HepG2 (cell line): ENCODE data around the gene RIPPLY2. TPM values are rescaled to one million over a fixed set of nuclear protein-coding genes. Genes with fewer than 3 reads are reported as not detected.

Experiments used
- AHR ChIP-seq: IDR thresholded peaks from 2 replicates; pipeline ENCODE4 v1.6.1; 2018; ENCODE audit warnings: missing genetic modification reagents, missing compliant biosample characterization
- ATF1 ChIP-seq: IDR thresholded peaks from 2 replicates; pipeline ENCODE4 v1.6.1; 2016; ENCODE audit warnings: mild to moderate bottlenecking, control low read depth
- CCDC6 ChIP-seq: sonication (generic); formaldehyde crosslinking; IDR thresholded peaks from 2 replicates; pipeline ENCODE4 v1.8.1; 2022; ENCODE audit warnings: mild to moderate bottlenecking, missing genetic modification reagents, moderate library complexity
- CHD4 ChIP-seq: fragments of 200-600 bp; sonication (generic); IDR thresholded peaks from 2 replicates; pipeline ENCODE4 v1.7.0; 2017; ENCODE audit warnings: mild to moderate bottlenecking, low read length, borderline replicate concordance
- ERF ChIP-seq: IDR thresholded peaks from 2 replicates; pipeline ENCODE4 v1.6.1; 2018; ENCODE audit warnings: missing biosample characterization, missing genetic modification reagents
- GATAD1 ChIP-seq: IDR thresholded peaks from 2 replicates; pipeline ENCODE4 v1.6.1; 2016; ENCODE audit warnings: missing genetic modification reagents, missing compliant biosample characterization
- HDAC2 ChIP-seq: sonication (generic); formaldehyde crosslinking; IDR thresholded peaks from 2 replicates; pipeline ENCODE4 v1.4.0; 2020; ENCODE audit warnings: missing genetic modification reagents
- KAT7 ChIP-seq: IDR thresholded peaks from 2 replicates; pipeline ENCODE4 v1.6.1; 2018; ENCODE audit warnings: borderline replicate concordance, missing compliant biosample characterization
- LCORL ChIP-seq, 2 experiments: fragments of 450-650 bp in 1 of 2; sonication (generic) in 1 of 2; formaldehyde crosslinking in 1 of 2; IDR thresholded peaks; 2 replicates each; pipeline versions ENCODE4 v1.5.0 to v1.6.1; 2017 to 2020; ENCODE audit warnings: antibody characterized with exemption in 1 of 2, missing genetic modification reagents in 1 of 2
- MIER3 ChIP-seq: IDR thresholded peaks from 2 replicates; pipeline ENCODE4 v1.6.1; 2016; ENCODE audit warnings: missing compliant biosample characterization, borderline replicate concordance
- MTF2 ChIP-seq: sonication (generic); formaldehyde crosslinking; IDR thresholded peaks from 2 replicates; pipeline ENCODE4 v1.5.0; 2020; ENCODE audit warnings: missing genetic modification reagents, borderline replicate concordance
- NONO ChIP-seq, 2 experiments: fragments of 450-650 bp in 1 of 2; sonication (generic) in 1 of 2; formaldehyde crosslinking in 1 of 2; IDR thresholded peaks in 1 of 2; conservative IDR thresholded peaks in 1 of 2; 2 replicates each; pipeline versions ENCODE4 v1.6.1 to v1.8.0; 2017 to 2022; ENCODE audit warnings: mild to moderate bottlenecking in 1 of 2, missing genetic modification reagents in 1 of 2, moderate library complexity in 1 of 2
- PHB2 ChIP-seq: fragments of 450-650 bp; IDR thresholded peaks from 2 replicates; pipeline ENCODE4 v1.6.1; 2018; ENCODE audit not compliant: partially characterized antibody
- RXRB ChIP-seq: IDR thresholded peaks from 2 replicates; pipeline ENCODE4 v1.6.1; 2016; ENCODE audit warnings: borderline replicate concordance, missing genetic modification reagents, missing compliant biosample characterization
- SNRNP70 ChIP-seq: fragments of 200-400 bp; formaldehyde crosslinking; IDR thresholded peaks from 2 replicates; pipeline ENCODE4 v1.6.1; 2017; ENCODE audit warnings: mild to moderate bottlenecking, low read depth, low read length, moderate library complexity
- SRSF1 ChIP-seq: fragments of 200-400 bp; formaldehyde crosslinking; optimal IDR thresholded peaks from 2 replicates; pipeline ENCODE3; 2017; ENCODE audit warnings: mild to moderate bottlenecking, low read depth, low read length, moderate library complexity
- ZFP36 ChIP-seq: fragments of 150-350 bp; IDR thresholded peaks from 2 replicates; pipeline ENCODE4 v1.6.1; 2018; ENCODE audit warnings: borderline replicate concordance, low read length, low read depth; ENCODE audit not compliant: partially characterized antibody
- ZNF136 ChIP-seq: sonication (generic); formaldehyde crosslinking; IDR thresholded peaks from 2 replicates; pipeline ENCODE4 v1.8.1; 2022; ENCODE audit warnings: low read depth, mild to moderate bottlenecking, moderate library complexity, missing genetic modification reagents
- ZNF317 ChIP-seq: sonication (generic); formaldehyde crosslinking; IDR thresholded peaks from 2 replicates; pipeline ENCODE4 v1.5.0; 2020; ENCODE audit warnings: mild to moderate bottlenecking, missing genetic modification reagents
- ZNF335 ChIP-seq: sonication (generic); formaldehyde crosslinking; IDR thresholded peaks from 2 replicates; pipeline ENCODE4 v1.4.0; 2020; ENCODE audit warnings: missing genetic modification reagents
- ZNF354B ChIP-seq: sonication (generic); formaldehyde crosslinking; IDR thresholded peaks from 2 replicates; pipeline ENCODE4 v1.8.0; 2022; ENCODE audit warnings: mild to moderate bottlenecking, missing genetic modification reagents
- ZSCAN22 ChIP-seq: sonication (generic); formaldehyde crosslinking; IDR thresholded peaks from 2 replicates; pipeline ENCODE4 v1.4.0; 2020; ENCODE audit warnings: mild to moderate bottlenecking, missing genetic modification reagents
- polyA plus RNA-seq, 8 experiments: library from polyadenylated mRNA; depleted of rRNA in 3 of 8; stranded (reverse) in 7 of 8; unstranded in 1 of 8; fragments of >200 nt; fragmentation: Illumina TruSeq in 4 of 8; extraction: Trizol in 4 of 8; gene quantifications; 2 replicates each; pipeline versions ENCODE4 v1.2.1 to v1.2.3, GENCODE V29; 2011 to 2016; ENCODE audit warnings: low read depth in 4 of 8, missing spikeins in 1 of 8, mixed read lengths in 1 of 8; ENCODE audit not compliant: insufficient read depth in 1 of 8
- total RNA-seq, 5 experiments: library from RNA; depleted of rRNA; stranded (reverse); fragments of >200 nt; fragmentation: Illumina TruSeq; extraction: Trizol; gene quantifications; 2 replicates each; pipeline ENCODE4 v1.2.3, GENCODE V29; 2016; ENCODE audit warnings: low read depth in 1 of 5
- TF ChIP-seq, protein P1 (sequence below): sonication (generic); formaldehyde crosslinking; IDR thresholded peaks from 2 replicates; pipeline ENCODE4 v1.8.0; 2022; ENCODE audit warnings: missing genetic modification reagents, low read depth, mild to moderate bottlenecking, borderline replicate concordance
- TF ChIP-seq, protein P2 (sequence below): sonication (generic); formaldehyde crosslinking; conservative IDR thresholded peaks from 2 replicates; pipeline ENCODE4 v1.8.0; 2022; ENCODE audit warnings: low read depth, missing genetic modification reagents
- TF ChIP-seq, protein P3 (sequence below): sonication (generic); formaldehyde crosslinking; IDR thresholded peaks from 2 replicates; pipeline ENCODE4 v1.9.0; 2021; ENCODE audit warnings: missing genetic modification reagents, mild to moderate bottlenecking, borderline replicate concordance
- TF ChIP-seq, protein P4 (sequence below): sonication (generic); formaldehyde crosslinking; conservative IDR thresholded peaks from 2 replicates; pipeline ENCODE4 v1.4.0; 2020; ENCODE audit warnings: missing genetic modification reagents

Gene RIPPLY2
- total and polyA plus RNA-seq, 2 of the 13 experiments (the other 11 are each of a cell fraction or from before 2014, with no cell fraction given) = not detected

DNA sequence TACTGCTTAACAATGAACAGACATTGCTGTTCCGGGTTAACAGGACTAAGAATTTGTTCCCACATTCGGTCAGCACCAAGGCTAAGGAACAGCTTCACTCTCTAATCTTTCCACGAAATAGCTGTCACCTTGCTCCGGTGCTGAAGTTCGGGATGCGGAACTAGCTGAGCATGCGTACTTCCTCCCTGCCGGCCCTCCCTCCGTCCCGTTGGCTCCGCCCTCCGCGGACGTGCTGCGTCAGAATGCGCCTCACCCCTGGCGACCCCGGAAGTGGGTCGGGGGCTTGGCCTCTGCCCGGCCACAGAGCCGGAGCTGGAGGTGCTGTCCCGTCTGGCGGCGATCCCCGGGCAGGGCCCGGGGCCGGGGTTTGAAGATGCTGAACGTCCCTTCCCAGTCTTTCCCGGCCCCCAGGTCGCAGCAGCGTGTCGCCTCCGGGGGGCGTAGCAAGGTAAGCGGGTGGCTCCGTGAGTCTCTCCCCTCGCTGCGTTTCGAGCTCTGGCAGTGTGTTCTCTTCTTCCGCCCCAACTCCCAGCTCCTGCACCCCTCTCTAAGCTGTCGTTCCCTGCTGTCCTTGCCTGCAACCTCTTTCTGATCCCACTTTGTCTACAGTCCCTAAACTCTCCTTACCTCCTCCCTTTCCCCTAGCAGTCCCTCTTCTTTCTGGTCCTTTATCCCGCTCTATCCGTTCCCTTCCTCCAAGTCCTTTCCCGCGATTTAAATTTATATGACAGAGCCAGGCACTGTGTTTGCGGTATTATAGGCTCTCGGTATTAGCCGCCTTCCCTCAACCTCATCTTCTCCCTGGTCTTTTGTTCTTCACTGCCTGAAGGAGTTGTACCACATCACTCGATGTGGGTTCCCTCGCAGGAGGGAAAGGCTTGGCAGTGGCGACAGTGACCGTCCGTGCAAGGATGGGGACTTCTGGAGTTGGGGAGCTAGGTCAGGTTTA lies 6.5 kb downstream of the RIPPLY2 start, which contains the start of gene CYB5R4 (continued):
- TF ChIP-seq, protein P1, sequence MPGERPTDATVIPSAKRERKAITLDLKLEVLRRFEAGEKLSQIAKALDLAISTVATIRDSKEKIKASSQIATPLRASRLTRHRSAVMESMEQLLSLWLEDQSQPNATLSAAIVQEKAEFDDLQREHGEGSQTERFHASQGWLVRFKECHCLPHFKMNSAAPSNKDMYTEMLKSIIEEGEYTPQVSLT (CRISPR knock-in tag) = peak; percentile 94
- TF ChIP-seq KAT7 (CRISPR knock-in tag) (peak; percentile 76; the same call in 1 of the 2 replicates), SNRNP70 (no peak), ZNF354B (CRISPR knock-in tag) (no peak), ZNF136 (CRISPR knock-in tag) (no peak), ZNF317 (peak; percentile 80), PHB2 (no peak), HDAC2 (CRISPR knock-in tag) (peak; percentile 96), ERF (CRISPR knock-in tag) (peak; percentile 95), RXRB (CRISPR knock-in tag) (peak; percentile 88), MIER3 (CRISPR knock-in tag) (peak; percentile 94), GATAD1 (CRISPR knock-in tag) (peak; percentile 83), SRSF1 (peak; percentile 58), AHR (CRISPR knock-in tag) (peak; percentile 99), CHD4 (no peak), LCORL (IDR thresholded peaks at IDR 0.05) (no peak), LCORL (CRISPR knock-in tag; IDR thresholded peaks at IDR 0.05) (peak; percentile 74), NONO (IDR thresholded peaks at IDR 0.05) (no peak), NONO (CRISPR knock-in tag; conservative IDR thresholded peaks at IDR 0.05) (peak; percentile 82), MTF2 (peak; percentile 70; the same call in 1 of the 2 replicates), ATF1 (CRISPR knock-in tag) (peak; percentile 83), ZFP36 (no peak), CCDC6 (CRISPR knock-in tag) (peak; percentile 55; the same call in 1 of the 2 replicates), ZSCAN22 (CRISPR knock-in tag) (no peak), ZNF335 (CRISPR knock-in tag) (peak; percentile 95)
- TF ChIP-seq, protein P2, sequence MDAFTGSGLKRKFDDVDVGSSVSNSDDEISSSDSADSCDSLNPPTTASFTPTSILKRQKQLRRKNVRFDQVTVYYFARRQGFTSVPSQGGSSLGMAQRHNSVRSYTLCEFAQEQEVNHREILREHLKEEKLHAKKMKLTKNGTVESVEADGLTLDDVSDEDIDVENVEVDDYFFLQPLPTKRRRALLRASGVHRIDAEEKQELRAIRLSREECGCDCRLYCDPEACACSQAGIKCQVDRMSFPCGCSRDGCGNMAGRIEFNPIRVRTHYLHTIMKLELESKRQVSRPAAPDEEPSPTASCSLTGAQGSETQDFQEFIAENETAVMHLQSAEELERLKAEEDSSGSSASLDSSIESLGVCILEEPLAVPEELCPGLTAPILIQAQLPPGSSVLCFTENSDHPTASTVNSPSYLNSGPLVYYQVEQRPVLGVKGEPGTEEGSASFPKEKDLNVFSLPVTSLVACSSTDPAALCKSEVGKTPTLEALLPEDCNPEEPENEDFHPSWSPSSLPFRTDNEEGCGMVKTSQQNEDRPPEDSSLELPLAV (CRISPR knock-in tag) = no peak
- TF ChIP-seq, protein P3, sequence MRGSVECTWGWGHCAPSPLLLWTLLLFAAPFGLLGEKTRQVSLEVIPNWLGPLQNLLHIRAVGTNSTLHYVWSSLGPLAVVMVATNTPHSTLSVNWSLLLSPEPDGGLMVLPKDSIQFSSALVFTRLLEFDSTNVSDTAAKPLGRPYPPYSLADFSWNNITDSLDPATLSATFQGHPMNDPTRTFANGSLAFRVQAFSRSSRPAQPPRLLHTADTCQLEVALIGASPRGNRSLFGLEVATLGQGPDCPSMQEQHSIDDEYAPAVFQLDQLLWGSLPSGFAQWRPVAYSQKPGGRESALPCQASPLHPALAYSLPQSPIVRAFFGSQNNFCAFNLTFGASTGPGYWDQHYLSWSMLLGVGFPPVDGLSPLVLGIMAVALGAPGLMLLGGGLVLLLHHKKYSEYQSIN (CRISPR knock-in tag) = peak; percentile 71; the same call in 1 of the 2 replicates
- TF ChIP-seq, protein P4, sequence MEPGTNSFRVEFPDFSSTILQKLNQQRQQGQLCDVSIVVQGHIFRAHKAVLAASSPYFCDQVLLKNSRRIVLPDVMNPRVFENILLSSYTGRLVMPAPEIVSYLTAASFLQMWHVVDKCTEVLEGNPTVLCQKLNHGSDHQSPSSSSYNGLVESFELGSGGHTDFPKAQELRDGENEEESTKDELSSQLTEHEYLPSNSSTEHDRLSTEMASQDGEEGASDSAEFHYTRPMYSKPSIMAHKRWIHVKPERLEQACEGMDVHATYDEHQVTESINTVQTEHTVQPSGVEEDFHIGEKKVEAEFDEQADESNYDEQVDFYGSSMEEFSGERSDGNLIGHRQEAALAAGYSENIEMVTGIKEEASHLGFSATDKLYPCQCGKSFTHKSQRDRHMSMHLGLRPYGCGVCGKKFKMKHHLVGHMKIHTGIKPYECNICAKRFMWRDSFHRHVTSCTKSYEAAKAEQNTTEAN (CRISPR knock-in tag) = peak; percentile 96
